Measurements from ENCODE around the gene CTNNA2.

CTNNA2 gene

GRCh38 chr2:79512442-79513401, at the start of gene CTNNA2:
Gene CTNNA2, plus strand, starts transcription at chr2:79513051.
- DNase-seq: peak; percentile 93

GRCh38 chr2:79487399-79487798, 25.5 kb upstream of the CTNNA2 start:
- no peak for DNase-seq

- no peak for DNase-seq
Measured at GRCh38 chr2:79511320-79511951, 1.4 kb upstream of the CTNNA2 start.

- DNase-seq: no peak
Measured at GRCh38 chr2:79513711-79514110, 860 bp downstream of the CTNNA2 start.

GRCh38 chr2:79529636-79530035, 16.8 kb downstream of the CTNNA2 start:
- no peak for DNase-seq

GRCh38 chr2:79530443-79530842, 17.6 kb downstream of the CTNNA2 start:
- no peak for DNase-seq

- no peak for DNase-seq
Measured at GRCh38 chr2:79547568-79547967, 34.7 kb downstream of the CTNNA2 start.

- DNase-seq: no peak
Measured at GRCh38 chr2:79552653-79553052, 39.8 kb downstream of the CTNNA2 start.

- DNase-seq: no peak
Measured at GRCh38 chr2:79554899-79555298, 42.0 kb downstream of the CTNNA2 start.

- DNase-seq: no peak
Measured at GRCh38 chr2:79564065-79564464, 51.2 kb downstream of the CTNNA2 start.

GRCh38 chr2:79569048-79569447, 56.2 kb downstream of the CTNNA2 start:
- no peak for DNase-seq

GRCh38 chr2:79573895-79574674, 61.2 kb downstream of the CTNNA2 start:
- no peak for DNase-seq

- DNase-seq: no peak
Measured at GRCh38 chr2:79576451-79576850, 63.6 kb downstream of the CTNNA2 start.

GRCh38 chr2:79578952-79579351, 66.1 kb downstream of the CTNNA2 start:
- no peak for DNase-seq

GRCh38 chr2:79580175-79580574, 67.3 kb downstream of the CTNNA2 start:
- DNase-seq: no peak

GRCh38 chr2:79585701-79586433, 73.0 kb downstream of the CTNNA2 start:
- no peak for DNase-seq

- no peak for DNase-seq
Measured at GRCh38 chr2:79591281-79591680, 78.4 kb downstream of the CTNNA2 start.

GRCh38 chr2:79593237-79593867, 80.5 kb downstream of the CTNNA2 start:
- DNase-seq: no peak

GRCh38 chr2:79596403-79596802, 83.6 kb downstream of the CTNNA2 start:
- no peak for DNase-seq

GRCh38 chr2:79604748-79605147, 91.9 kb downstream of the CTNNA2 start:
- DNase-seq: no peak

- DNase-seq: no peak
Measured at GRCh38 chr2:79611448-79612016, 98.7 kb downstream of the CTNNA2 start.

- DNase-seq: no peak
Measured at GRCh38 chr2:79612999-79613398, 100.1 kb downstream of the CTNNA2 start.
